DMS 273 (cell line): ENCODE measurements around the gene TUBGCP2.
"Not testable (repeated sequence)": the region's sequence is repeated elsewhere in the genome, so short reads cannot be mapped to it uniquely, and the experiment has no call there.

ENCODE experiments used
- DNase-seq: peaks from one replicate; lab custom pipeline; 2025; ENCODE audit not compliant: unreplicated experiment; lab: John Stamatoyannopoulos, UW

TUBGCP2 gene

DNA sequence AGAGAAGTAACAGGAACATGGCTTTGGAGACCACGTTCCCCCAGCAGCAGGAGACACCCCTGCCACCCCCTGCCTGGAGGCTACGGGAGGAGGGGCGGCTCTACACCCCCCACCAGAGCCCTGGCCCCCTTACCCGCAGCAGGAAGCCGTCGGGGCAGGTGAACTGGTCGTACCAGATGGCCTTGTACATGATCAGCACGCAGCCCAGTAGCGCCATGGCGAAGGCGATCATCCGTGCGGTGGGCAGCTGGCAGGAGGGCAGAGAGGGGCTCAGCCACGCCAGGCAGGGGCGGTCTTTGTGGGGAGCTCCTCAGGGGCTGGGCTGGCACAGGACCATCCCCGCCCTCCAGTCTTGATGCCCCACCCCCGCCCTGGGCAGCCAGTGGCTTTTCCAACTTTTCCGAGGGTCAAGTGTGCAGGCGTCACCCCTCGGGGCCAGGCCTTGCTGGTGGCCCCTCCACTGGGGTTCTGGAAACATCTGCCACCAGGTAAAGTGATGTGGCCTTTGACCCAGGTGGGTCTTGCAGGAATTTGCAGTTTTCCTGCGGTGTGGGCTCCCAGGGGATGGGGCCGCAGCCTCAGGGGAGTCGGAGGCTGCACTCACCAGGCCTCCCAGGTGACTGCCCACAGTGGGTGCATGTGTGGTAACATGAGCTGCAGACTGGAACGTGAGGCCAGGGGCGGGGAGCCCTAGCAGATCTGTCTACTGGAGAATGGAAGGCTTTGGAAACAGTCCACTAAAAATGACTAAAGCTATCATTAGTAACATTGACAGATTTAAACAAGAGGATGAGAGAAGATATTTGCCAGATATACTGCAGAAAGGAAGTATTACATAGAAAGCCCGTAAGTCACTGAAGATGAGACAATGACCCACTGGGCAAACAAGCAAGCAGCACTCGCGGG is 18.3 kb upstream of the TUBGCP2 start:
- DNase-seq = no peak

DNA sequence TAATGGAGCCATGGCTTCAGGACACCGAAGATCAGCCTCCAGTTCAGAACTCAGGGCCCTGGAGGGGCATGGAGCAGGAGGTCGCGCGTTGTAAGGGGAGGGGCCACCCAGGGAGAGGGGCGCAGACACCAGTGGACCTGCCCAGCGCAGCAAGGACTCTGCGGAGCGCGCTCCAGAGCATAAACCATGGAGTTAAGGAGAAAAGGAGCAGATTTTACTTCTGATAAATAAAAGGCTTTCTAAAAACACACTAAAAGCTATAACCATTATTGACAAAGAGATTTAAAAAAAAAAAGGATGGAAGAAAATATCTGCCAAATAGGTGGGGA is 17.5 kb upstream of the TUBGCP2 start:
- DNase-seq = no peak

DNA sequence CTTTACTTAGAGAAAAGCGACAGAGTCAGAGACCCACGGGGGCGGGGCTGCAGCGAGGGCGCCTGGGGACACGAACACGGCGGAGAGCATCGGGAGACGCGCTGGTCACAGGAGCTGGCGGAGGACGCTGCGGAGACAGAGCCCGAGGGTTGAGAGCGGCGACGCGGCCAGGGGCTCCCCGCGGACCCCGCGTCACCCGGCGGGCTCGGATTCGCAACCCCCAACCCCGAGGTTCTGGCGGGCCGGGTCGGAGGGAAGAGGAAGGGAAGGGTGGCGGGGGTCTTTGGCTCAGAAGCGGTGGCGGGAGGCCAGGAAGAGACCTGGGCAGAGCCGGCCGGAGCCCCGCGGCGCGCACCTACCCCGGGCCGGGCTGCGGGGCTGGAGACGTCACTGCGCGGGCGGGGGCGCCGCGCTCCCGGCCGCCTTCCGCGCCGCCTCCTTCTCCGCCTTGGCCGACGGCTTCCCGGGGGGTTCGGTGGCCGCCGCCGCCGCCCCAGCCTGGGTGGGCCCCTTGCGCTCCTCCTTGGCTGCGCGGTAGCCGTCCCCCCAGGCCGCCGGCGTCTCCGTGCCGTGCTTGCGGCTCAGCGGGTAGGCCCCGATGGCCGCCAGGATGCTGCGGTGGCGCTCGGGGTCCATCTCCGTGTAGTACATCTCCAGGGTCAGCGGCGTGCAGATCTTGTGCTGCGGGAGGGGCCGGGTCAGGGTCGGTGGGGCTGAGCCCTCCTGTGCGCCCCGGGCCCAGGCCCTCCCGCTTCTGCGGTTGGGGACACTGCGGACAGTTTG is 17.0 kb upstream of the TUBGCP2 start:
- DNase-seq = no peak

DNA sequence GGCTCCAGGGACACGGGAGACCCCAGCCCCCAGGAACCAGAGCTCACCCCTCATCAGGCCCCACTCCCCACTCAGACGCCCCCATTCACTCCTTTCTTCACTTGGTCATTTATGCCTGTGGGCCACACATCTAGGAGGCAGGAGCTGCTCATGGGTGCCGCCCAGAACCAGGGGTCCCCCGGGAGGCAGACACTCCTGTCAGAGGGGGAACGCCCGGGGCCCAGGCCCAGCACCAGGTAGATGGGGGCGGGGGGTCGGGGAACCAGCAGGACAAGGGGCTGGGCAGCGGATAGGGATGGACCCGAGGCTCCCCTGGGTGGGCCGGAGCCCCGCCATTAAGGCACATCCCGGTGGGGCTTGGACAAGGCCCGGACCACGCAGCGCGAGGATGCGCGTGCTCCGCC is 16.2 kb upstream of the TUBGCP2 start:
- no peak for DNase-seq

DNA sequence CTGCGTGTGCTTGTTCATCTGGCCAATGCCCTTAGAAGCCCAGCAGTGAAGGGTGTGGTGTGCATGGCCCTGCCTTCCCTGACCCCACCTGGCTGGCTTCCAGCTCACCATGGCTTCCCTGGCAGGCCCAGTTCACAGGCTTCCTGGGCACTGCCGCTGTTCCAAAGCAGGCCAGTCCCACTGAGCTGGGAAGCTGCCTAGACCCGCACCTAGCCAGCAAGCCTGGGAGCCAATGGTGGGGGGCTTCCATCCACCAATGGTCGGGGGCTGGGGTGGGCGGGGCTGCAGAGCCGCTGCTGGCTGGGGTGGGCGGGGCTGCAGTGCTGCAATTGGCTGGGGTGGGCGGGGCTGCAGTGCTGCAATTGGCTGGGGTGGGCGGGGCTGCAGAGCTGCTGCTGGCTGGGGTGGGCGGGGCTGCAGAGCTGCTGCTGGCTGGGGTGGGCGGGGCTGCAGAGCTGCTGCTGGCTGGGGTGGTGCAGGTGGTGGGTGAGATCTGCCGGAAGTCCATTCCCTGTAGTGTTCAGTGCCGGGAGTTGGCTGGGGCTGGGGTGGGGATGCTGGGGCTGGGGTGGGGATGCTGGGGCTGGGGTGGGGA is 15.6 kb upstream of the TUBGCP2 start:
- DNase-seq = peak; percentile 60

DNA sequence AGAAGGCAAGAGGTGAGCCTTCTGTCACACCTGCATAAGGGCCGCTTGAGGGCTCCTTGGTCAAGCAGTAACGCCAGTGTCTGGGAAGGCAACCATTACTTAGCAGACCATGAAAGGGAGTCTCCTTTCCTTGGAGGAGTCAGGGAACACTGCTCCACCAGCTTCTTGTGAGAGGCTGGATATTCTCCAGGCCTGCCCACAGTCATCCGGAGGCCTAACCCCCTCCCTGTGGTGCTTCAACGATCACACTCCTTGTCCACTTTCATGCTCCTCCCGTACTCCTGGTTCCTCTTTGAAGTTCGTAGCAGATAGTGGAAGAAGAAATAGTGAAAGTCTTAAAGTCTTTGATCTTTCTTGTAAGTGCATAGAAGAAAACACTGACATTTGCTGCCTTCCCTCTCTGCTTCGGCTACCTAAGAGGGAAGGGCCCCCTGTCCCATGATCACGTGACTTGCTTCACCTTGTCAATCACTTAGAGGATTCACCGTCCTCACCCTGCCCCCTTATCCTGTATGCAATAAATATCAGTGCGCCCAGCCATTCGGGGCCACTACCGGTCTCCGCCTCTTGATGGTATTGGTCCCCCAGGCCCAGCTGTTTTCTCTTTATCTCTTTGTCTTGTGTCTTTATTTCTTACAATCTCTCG is 13.5 kb upstream of the TUBGCP2 start:
- DNase-seq = not testable (repeated sequence)

DNA sequence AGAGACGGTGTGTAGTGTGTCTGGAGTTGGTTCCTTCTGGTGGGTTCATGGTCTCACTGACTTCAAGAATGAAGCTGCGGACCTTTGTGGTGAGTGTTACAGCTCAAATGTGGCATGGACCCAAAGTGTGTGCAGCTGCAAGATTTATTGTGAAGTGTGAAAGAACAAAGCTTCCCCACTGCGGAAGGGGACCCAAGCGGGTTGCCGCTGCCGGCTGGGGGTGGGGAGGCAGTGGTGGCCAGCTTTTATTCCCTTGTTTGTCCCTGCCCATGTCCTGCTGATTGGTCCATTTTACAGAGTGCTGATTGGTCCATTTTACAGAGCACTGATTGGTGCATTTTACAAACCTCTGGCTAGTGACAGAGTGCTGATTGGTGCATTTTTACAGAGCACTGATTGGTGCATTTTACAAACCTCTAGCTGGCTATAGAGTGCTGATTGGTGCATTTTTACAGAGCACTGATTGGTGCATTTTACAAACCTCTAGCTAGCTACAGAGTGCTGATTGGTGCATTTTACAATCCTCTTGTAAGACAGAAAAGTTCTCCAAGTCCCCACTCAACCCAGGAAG is 12.3 kb upstream of the TUBGCP2 start:
- peak; percentile 17 for DNase-seq

DNA sequence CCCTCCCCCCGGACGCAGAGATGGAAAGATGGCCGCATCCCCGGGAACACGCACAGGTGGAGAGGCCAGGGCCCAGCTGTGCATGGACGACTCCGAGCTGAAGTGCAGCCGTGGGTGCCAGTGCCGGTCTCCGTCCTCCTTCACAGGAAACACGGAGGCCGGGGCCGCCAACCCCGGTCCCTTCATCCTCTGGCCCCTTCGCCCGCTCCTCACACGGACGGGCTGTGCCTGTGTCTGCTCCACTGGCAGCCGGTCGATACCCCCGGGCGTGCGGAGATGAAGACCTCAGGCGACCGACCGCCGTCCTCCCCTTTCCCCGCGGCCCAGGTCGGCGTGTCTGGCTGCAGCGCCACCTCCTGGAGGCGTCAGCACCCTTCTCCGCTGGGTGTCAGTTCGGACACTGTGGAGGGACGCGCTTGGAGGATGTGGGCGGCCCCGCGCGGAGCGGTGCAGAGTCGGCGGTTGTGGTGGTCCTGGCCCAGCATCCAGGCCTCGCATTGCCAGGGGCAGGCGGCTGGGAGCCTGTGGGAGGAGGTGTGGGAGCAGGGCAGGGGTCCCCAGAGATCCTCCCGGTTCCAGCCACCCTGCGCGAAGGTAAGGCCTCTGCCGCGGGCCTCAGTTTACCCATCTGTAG is 9.9 kb upstream of the TUBGCP2 start:
- peak; percentile 82 for DNase-seq

DNA sequence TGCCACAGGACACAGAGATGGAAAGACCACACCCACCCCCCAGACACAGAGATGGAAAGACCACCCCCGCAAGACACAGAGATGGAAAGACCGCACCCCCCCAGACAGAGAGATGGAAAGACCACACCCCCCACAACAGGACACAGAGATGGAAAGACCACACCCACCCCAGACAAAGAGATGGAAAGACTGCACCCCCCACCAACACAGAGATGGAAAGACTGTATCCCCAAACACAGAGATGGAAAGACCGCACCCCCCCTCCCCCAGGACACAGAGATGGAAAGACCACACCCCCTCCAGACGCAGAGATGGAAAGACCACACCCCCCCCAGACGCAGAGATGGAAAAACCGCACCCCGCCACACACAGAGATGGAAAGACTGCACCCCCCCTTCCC is 8.1 kb upstream of the TUBGCP2 start:
- DNase-seq = no peak

DNA sequence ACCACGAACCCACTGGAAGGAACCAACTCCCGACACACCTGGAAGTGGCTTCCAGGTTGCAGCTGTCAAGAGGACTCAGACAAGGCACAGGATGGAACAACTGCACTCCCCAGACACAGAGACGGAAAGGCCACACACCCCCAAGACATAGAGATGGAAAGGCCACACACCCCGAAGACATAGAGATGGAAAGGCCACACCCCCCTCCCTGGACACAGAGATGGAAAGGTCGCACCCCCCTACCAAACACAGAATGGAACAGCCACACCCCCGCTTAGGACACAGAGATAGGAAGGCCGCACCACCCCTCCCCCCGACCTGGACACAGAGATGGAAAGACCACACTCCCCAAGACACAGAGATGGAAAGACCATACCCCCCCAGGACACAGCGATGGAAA is 7.6 kb upstream of the TUBGCP2 start:
- no peak for DNase-seq

DNA sequence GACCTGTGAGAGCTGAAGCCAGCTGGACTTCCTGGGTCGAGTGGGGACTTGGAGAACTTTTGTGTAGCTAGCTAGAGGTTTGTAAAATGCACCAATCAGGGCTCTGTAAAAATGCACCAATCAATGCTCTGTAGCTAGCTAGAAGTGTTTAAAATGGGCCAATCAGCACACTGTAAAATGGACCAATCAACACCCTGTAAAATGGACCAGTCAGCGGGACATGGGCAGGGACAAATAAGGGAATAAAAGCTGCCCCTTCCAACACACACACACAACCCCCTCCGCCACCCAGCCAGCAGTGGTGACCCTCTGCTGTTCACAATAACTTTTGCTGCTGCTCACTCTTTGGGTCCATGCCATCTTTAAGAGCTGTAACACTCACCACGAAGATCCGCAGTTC is 7.2 kb upstream of the TUBGCP2 start:
- DNase-seq = peak; percentile 47

DNA sequence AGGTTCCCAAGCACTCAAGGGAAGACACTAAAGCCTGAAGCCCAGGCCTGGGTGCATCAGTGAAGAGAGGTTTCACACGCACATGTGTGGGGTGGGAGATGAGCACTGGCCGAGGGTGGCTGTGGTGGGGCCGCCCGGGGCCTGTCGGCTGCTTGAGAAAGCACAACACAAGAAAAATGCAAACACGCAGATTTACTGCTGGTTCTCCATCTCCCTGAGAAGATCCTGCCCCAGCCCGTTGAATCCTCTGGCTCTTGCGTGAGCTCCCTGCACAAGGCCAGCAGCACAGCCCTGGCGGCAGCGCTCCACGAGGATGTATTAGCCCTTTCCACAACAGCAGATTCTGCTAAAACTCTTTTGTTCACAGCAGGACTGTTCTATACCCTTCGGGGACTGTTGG is 6.2 kb upstream of the TUBGCP2 start:
- no peak for DNase-seq

DNA sequence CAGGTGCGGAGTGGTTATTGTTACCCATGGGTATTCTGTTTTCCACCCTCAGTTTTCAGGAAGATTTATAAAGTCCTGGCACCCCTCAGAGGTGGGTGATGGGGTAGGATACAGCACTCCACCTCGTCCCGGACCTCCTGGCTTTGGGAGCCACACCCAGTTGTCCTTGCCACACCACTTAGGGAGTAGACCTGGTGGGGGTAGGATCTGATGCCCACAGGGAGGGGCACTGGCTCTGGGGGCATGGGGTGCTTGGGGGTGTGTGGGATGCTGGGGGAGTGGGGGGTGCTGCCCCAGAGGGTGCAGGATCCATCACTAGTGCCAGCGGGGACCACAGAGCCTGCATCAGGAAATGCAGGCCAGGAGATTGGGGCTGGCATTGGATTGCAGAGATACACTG is 4.5 kb upstream of the TUBGCP2 start:
- DNase-seq = no peak

DNA sequence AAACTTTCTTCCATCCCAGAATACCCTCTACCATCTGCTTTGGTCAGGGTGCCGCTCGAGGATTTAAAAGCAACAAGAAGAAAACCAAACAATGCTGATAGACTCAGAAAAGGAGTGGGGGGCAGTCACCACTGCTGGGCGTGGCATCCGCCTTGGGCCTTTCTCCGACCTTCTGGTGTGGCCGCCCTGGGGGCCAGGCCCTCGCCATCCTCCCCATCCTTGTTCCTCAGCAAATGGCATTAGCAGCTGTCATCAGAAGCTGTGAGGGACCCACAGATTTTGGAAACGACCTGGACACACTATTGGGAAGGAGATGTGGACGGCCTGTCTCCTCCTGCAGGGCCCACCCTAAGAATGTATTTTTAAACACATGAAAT is 4.1 kb upstream of the TUBGCP2 start:
- no peak for DNase-seq

DNA sequence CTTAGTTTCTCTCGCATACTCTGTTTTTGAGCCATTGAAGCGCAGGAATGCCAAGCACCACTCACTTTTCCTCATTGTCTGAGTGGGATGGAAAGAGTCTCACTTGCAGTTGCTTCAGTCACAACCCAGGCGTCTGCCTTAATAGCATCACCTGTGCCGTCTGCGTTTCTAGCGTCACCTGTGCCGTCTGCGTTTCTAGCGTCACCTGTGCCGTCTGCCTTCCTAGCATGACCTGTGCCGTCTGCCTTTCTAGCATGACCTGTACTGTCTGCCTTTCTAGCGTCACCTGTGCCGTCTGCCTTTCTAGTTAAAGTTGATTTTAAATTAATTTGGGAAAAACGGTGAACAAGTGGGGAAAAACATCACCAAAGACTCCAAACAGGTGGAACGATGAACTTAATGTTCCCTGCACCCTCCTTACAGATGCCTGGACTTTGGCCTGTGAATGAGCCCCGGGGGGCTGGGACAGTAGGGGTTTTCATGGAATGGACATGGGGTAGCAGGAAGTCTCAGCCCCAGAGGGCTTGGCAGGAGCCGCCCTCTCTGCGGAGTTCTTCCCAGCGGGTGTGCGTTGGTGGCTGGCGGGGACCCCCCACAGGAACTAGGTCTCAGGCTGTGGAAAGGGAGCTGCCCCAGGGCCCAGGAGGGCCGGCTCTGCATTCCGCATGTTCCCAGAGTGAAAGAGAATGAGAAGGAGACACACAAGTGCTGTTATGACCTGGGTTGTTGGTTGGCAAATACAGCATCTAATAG is 3.5 kb upstream of the TUBGCP2 start:
- no peak for DNase-seq

DNA sequence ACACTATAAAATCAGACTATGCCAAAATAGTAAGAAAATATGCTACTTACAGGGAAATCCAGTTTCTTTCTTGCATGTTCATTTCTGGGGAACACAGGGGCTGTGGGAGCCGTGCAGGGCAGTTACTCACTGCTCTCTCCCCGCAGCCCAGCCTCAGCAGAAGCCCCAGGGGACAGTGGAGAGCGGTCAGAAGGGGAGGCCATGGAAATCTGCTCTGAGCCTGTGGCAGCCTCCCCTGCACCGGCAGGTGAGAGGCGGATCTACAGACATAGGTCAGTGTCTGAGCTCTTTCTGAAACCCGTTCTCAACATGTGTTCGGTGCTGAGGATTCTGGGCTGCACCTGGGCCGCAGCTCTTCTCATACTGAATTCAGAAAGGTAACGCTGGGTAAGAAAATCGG is 2.9 kb upstream of the TUBGCP2 start:
- no peak for DNase-seq

DNA sequence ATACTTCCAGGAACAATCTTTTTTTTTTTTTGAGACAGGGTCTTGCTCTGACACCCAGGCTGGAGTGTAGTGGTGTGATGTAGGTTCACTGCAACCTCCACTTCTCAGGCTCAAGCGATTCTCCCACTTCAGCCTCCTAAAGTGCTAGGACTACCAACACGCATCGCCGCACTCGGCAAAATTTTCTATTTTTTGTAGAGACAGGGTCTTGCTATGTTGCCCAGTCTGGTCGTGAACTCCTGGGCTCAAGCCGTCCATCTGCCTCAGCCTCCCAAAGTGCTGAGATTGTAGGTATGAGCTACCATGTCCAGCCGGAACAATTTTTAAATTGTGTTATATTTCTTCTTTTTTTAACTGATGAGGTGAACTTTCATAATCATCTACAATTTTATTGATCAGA is 2.1 kb upstream of the TUBGCP2 start:
- DNase-seq = no peak

DNA sequence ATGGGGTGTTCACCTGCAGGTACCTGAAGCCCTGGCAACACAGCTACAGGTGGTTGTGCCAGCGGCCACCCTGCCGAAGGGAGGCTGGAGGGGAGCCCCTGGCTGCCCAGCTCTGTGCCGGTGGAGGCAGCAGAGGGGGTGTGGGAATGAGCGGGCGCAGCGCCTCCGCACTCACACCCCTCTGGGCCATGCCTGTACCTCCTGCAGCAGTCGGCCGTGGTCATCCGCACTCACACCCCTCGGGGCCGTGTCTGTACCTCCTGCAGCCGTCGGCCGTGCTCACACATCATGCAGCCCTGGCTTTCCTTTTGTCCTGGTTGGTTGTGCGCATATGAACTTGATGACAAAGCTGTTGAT is 1.7 kb upstream of the TUBGCP2 start:
- DNase-seq = no peak

DNA sequence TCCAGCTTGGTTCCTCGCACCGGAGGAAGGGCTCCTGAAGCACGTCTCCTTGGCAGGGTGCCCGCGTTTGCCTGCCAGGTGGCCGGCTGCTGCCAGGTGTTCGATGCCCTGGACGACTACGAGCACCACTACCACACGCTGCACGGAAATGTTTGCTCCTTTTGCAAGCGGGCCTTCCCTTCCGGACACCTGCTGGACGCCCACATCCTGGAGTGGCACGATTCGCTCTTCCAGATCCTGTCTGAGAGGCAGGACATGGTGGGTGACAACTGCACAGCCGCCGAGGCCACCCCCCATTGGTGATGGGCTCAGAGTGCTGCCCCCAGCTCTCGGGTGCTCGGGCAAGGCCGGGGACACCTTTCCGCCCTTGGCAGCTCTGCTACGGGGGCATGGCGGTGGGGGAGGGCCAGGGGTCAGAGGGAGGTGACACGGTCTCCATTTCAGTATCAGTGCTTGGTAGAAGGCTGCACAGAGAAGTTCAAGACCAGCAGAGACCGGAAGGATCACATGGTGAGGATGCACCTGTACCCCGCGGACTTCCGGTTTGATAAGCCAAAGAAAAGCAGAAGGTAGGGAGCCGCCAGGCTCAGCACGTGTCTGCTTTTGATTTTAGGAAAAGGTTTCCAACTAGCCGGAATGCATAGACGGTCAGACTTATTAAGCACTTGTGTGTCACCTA is 1.2 kb upstream of the TUBGCP2 start:
- DNase-seq = no peak
